ENCODE data around the gene MARCHF3.
"Not testable (repeated sequence)": the region's sequence is repeated elsewhere in the genome, so short reads cannot be mapped to it uniquely, and the experiment has no call there.

MARCHF3 gene

DNA sequence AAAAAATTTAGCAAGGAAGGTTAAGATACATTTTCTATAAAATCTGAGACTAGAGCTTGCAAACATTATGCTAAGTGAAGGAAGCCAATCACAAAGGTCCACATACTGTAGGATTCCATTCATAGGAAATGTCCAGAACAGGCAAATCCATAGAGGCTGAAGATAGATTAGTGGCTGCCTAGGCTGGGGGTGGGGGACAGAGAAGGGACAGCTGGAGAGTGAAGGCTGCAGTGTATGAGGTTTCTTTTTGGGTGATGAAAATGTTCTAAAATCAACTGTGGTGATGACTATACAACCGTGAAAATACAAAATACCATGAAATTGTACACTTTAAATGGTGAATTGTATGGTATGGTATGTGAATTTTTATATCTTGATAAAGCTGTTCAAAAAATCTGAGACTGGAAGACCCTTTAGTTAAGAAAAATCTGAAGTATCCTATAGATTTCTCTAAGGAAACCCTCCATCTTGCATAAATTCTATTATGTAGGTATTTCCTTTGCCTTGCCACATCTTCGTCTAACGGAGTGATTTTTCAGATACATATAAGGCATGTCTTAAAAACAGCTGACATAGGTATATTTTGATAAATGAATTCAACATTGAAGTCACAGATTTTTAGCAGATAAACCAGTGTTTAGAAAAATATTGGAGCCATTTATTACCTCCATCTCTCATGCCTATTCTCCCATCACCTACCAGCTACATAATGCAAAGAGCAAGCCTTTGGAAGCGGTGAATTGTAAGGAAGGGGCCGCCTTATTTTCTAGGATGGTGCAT, 132.3 kb downstream of the MARCHF3 start:
- Histone ChIP-seq H3K4me2 (ENCODE audit: low read depth, low read length, poor library complexity, severe bottlenecking) (no peak overlapping the region), H3K9ac (ENCODE audit: low read depth, low read length, poor library complexity, severe bottlenecking) (no peak overlapping the region), H3K9me3 (ENCODE audit: insufficient read depth, low read depth, low read length) (no peaks in the 10 kb centered on the region), H3K79me2 (ENCODE audit: insufficient read depth, low read length) (no peaks in the 10 kb centered on the region), H2AFZ (ENCODE audit: low read length) (no peak overlapping the region), H3K36me3 (ENCODE audit: insufficient read depth, low read length) (no peaks in the 10 kb centered on the region), H3K4me3 (ENCODE audit: low read length, poor library complexity, severe bottlenecking) (no peak overlapping the region), H3K27me3 (ENCODE audit: insufficient read depth, low read length, poor library complexity, severe bottlenecking) (no peaks in the 10 kb centered on the region), H3F3A (ENCODE audit: low read depth) (no peaks in the 10 kb centered on the region), H4K20me1 (ENCODE audit: insufficient read depth, low read length, poor library complexity, severe bottlenecking) (no peaks in the 10 kb centered on the region), H3K4me1 (ENCODE audit: insufficient read depth, low read length, poor library complexity, severe bottlenecking) (no peaks in the 10 kb centered on the region), H3K9me2 (replicated peaks; ENCODE audit: low read depth, low read length) (no peaks in the 10 kb centered on the region)
- TF ChIP-seq EZH2phosphoT487 (IDR thresholded peaks at IDR 0.05; ENCODE audit: borderline replicate concordance), result no peak
- TF ChIP-seq, protein P1, sequence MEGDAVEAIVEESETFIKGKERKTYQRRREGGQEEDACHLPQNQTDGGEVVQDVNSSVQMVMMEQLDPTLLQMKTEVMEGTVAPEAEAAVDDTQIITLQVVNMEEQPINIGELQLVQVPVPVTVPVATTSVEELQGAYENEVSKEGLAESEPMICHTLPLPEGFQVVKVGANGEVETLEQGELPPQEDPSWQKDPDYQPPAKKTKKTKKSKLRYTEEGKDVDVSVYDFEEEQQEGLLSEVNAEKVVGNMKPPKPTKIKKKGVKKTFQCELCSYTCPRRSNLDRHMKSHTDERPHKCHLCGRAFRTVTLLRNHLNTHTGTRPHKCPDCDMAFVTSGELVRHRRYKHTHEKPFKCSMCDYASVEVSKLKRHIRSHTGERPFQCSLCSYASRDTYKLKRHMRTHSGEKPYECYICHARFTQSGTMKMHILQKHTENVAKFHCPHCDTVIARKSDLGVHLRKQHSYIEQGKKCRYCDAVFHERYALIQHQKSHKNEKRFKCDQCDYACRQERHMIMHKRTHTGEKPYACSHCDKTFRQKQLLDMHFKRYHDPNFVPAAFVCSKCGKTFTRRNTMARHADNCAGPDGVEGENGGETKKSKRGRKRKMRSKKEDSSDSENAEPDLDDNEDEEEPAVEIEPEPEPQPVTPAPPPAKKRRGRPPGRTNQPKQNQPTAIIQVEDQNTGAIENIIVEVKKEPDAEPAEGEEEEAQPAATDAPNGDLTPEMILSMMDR (conservative IDR thresholded peaks at IDR 0.05; ENCODE audit: low read length), result no peak

DNA sequence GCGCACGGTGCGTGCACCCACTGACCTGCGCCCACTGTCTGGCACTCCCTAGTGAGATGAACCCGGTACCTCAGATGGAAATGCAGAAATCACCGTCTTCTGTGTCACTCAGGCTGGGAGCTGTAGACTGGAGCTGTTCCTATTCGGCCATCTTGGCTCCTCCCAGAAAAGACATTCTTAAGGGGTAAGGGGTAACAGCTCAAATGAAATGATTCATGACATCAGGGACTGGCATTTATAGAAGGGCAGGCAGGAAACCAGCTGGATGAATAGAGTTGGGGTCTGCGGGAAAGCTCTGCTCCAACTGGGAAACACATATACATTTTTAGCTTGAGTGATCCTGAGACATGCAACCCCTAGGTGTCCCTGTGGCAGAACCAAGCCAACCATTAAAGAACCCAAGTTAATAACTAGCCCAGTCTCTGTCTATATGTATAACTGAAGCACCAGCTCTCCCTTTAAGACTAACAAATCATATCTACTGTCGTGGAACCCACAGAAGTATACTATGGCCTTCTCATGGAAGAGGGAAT, 134.1 kb downstream of the MARCHF3 start:
- H2AFZ ChIP-seq (ENCODE audit: low read length), result no peak overlapping the region
- H3K27me3 ChIP-seq (ENCODE audit: insufficient read depth, low read length, poor library complexity, severe bottlenecking), result no peaks in the 10 kb centered on the region
- H3K4me3 ChIP-seq (ENCODE audit: low read length, poor library complexity, severe bottlenecking), result no peak overlapping the region
- no peak overlapping the region for H3K4me2 ChIP-seq (ENCODE audit: low read depth, low read length, poor library complexity, severe bottlenecking)
- no peaks in the 10 kb centered on the region for H3K9me3 ChIP-seq (ENCODE audit: insufficient read depth, low read depth, low read length)
- no peaks in the 10 kb centered on the region for H3K9me2 ChIP-seq (replicated peaks; ENCODE audit: low read depth, low read length)
- H3K9ac ChIP-seq (ENCODE audit: low read depth, low read length, poor library complexity, severe bottlenecking), result no peak overlapping the region
- no peaks in the 10 kb centered on the region for H3F3A ChIP-seq (ENCODE audit: low read depth)
- no peak for TF ChIP-seq EZH2phosphoT487 (IDR thresholded peaks at IDR 0.05; ENCODE audit: borderline replicate concordance)
- TF ChIP-seq, protein P1 (conservative IDR thresholded peaks at IDR 0.05; ENCODE audit: low read length), result no peak
- H3K4me1 ChIP-seq (ENCODE audit: insufficient read depth, low read length, poor library complexity, severe bottlenecking), result no peaks in the 10 kb centered on the region
- no peaks in the 10 kb centered on the region for H3K79me2 ChIP-seq (ENCODE audit: insufficient read depth, low read length)
- no peaks in the 10 kb centered on the region for H3K36me3 ChIP-seq (ENCODE audit: insufficient read depth, low read length)
- H4K20me1 ChIP-seq (ENCODE audit: insufficient read depth, low read length, poor library complexity, severe bottlenecking), result no peaks in the 10 kb centered on the region

- H3K79me2 ChIP-seq (ENCODE audit: insufficient read depth, low read length); H2AFZ ChIP-seq (ENCODE audit: low read length); H3K4me1 ChIP-seq (ENCODE audit: insufficient read depth, low read length, poor library complexity, severe bottlenecking); H3F3A ChIP-seq (ENCODE audit: low read depth); H3K9me2 ChIP-seq (replicated peaks; ENCODE audit: low read depth, low read length); H3K27me3 ChIP-seq (ENCODE audit: insufficient read depth, low read length, poor library complexity, severe bottlenecking); H3K4me2 ChIP-seq (ENCODE audit: low read depth, low read length, poor library complexity, severe bottlenecking); H3K4me3 ChIP-seq (ENCODE audit: low read length, poor library complexity, severe bottlenecking); H3K9ac ChIP-seq (ENCODE audit: low read depth, low read length, poor library complexity, severe bottlenecking); H3K36me3 ChIP-seq (ENCODE audit: insufficient read depth, low read length); H4K20me1 ChIP-seq (ENCODE audit: insufficient read depth, low read length, poor library complexity, severe bottlenecking); H3K9me3 ChIP-seq (ENCODE audit: insufficient read depth, low read depth, low read length): not testable (repeated sequence)
Measured at GRCh38 chr5:126895712-126896111, 134.6 kb downstream of the MARCHF3 start.

GRCh38 chr5:126890414-126890813, 139.9 kb downstream of the MARCHF3 start:
- H2AFZ ChIP-seq (ENCODE audit: low read length); H3K79me2 ChIP-seq (ENCODE audit: insufficient read depth, low read length); H3K9me2 ChIP-seq (replicated peaks; ENCODE audit: low read depth, low read length); H3F3A ChIP-seq (ENCODE audit: low read depth); H3K9me3 ChIP-seq (ENCODE audit: insufficient read depth, low read depth, low read length); H3K4me3 ChIP-seq (ENCODE audit: low read length, poor library complexity, severe bottlenecking); H3K36me3 ChIP-seq (ENCODE audit: insufficient read depth, low read length); H3K27me3 ChIP-seq (ENCODE audit: insufficient read depth, low read length, poor library complexity, severe bottlenecking); H3K4me2 ChIP-seq (ENCODE audit: low read depth, low read length, poor library complexity, severe bottlenecking); H3K4me1 ChIP-seq (ENCODE audit: insufficient read depth, low read length, poor library complexity, severe bottlenecking); H3K9ac ChIP-seq (ENCODE audit: low read depth, low read length, poor library complexity, severe bottlenecking); H4K20me1 ChIP-seq (ENCODE audit: insufficient read depth, low read length, poor library complexity, severe bottlenecking): not testable (repeated sequence)

All from Loucy (cell line).